ENCODE data around the gene NPEPPS. TPM values are rescaled to one million over a fixed set of nuclear protein-coding genes. Genes with fewer than 3 reads are reported as not detected.

NPEPPS gene
- total RNA-seq, 1 experiment from 2014 or later: 207 TPM

- no peak for TF ChIP-seq CTCF (IDR thresholded peaks at IDR 0.05 in 2 of 3, conservative IDR thresholded peaks at IDR 0.05 in 1 of 3; ENCODE audit: borderline replicate concordance in 1 of 3, insufficient read depth in 1 of 3, low read depth in 2 of 3, low read length in 2 of 3)
- TF ChIP-seq SP1 (IDR thresholded peaks at IDR 0.05; ENCODE audit: low read depth): no peak
- no peak for TF ChIP-seq ZNF274 (IDR thresholded peaks at IDR 0.05; ENCODE audit: low read depth, low read length)
- no peak for TF ChIP-seq ZFX (IDR thresholded peaks at IDR 0.05)
- no peak for TF ChIP-seq ELF1 (IDR thresholded peaks at IDR 0.05; ENCODE audit: borderline replicate concordance, low read depth)
- TF ChIP-seq SIN3A (IDR thresholded peaks at IDR 0.05; ENCODE audit: low read depth): no peak
- no peak for TF ChIP-seq EZH2phosphoT487 (IDR thresholded peaks at IDR 0.05; ENCODE audit: borderline replicate concordance)
- TF ChIP-seq RAD21 (IDR thresholded peaks at IDR 0.05; ENCODE audit: low read depth): no peak
These were observed 120.8 kb downstream of the NPEPPS start (continued) for GRCh38 chr17:47651704-47652103.

DNA sequence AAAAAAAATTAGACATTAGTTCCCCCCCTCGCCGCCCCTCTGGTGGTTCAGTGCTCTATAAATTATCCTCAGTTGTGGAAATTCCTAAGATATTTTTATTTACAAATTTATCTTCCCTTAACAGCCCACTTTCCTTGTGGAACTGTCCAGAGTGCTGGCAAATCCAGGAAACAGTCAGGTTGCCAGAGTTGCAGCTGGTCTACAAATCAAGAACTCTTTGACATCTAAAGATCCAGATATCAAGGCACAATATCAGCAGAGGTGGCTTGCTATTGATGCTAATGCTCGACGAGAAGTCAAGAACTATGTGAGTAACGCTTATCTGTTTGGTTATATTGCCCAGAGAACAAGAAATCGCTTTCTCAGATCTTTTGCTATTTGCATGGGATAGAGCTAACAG is 121.7 kb downstream of the NPEPPS start:
- Histone ChIP-seq H3K36me3 (ENCODE audit: control insufficient read depth in 1 of 2, insufficient read depth in 2 of 2, low read length in 2 of 2) (peaks cover 55 to 62% of the 10 kb centered on the region in 2 experiments), H3K4me2 (ENCODE audit: low read length) (no peak overlapping the region), H2AFZ (ENCODE audit: low read depth, low read length, poor library complexity, severe bottlenecking) (no peak overlapping the region), H3K27me3 (ENCODE audit: insufficient read depth, low read length) (no peaks in the 10 kb centered on the region), H4K20me1 (ENCODE audit: insufficient read depth) (peaks cover 38% of the 10 kb centered on the region; the same call in 1 of the 2 replicates), H3K9me2 (ENCODE audit: insufficient read depth) (no peaks in the 10 kb centered on the region), H3K27ac (ENCODE audit: low read depth, low read length) (no peak overlapping the region), H3K9ac (ENCODE audit: low read length) (no peak overlapping the region), H3K4me3 (replicated peaks in 1 of 2; ENCODE audit: low read depth in 1 of 2, low read length in 2 of 2) (no peak overlapping the region), H3K79me2 (ENCODE audit: insufficient read depth, low read length) (peaks cover 80% of the 10 kb centered on the region), H3K4me1 (ENCODE audit: control insufficient read depth in 1 of 2, insufficient read depth in 2 of 2, low read length in 2 of 2) (peaks cover 14 to 21% of the 10 kb centered on the region in 2 experiments; a peak in 3 of 4 replicates), H3K9me3 (ENCODE audit: control insufficient read depth in 1 of 2, insufficient read depth in 1 of 2, low read depth in 1 of 2, low read length in 2 of 2) (no peaks in the 10 kb centered on the region)
- intact Hi-C loops (cut with micrococcal nuclease): loop anchor here (10.0 kb wide), 1 partner anchor 242 kb away; the partner anchor contains the start of gene SP2
- DNase-seq (ENCODE audit: low read depth, low spot score) (no peak), ATAC-seq (no peak)
- RAD21 ChIA-PET (ENCODE audit: low non-redundant PET in 1 of 2, low total read pairs in 2 of 2, uncharacterized antibody in 2 of 2, unreplicated experiment in 2 of 2): no interaction called here
- POLR2A ChIA-PET: interaction anchor here (1.6 kb wide), 1 partner anchor 13 kb away, joined by 5 read pairs; no protein-coding TSS in a partner anchor
- BruUV-seq (replicated peaks): no TSS peak
- TF ChIP-seq POLR2AphosphoS5 (IDR thresholded peaks at IDR 0.05; ENCODE audit: low read depth, low read length) (no peak), CBX3 (IDR thresholded peaks at IDR 0.05; ENCODE audit: low read depth) (no peak), TCF7L2 (IDR thresholded peaks at IDR 0.05; ENCODE audit: borderline replicate concordance, extremely low read depth, insufficient read depth, insufficient read length) (no peak), CTCF (IDR thresholded peaks at IDR 0.05 in 2 of 3, conservative IDR thresholded peaks at IDR 0.05 in 1 of 3; ENCODE audit: borderline replicate concordance in 1 of 3, insufficient read depth in 1 of 3, low read depth in 2 of 3, low read length in 2 of 3) (no peak), JUND (IDR thresholded peaks at IDR 0.05) (no peak), FOSL1 (IDR thresholded peaks at IDR 0.05; ENCODE audit: low read depth) (no peak), SP1 (IDR thresholded peaks at IDR 0.05; ENCODE audit: low read depth) (no peak), SIN3A (IDR thresholded peaks at IDR 0.05; ENCODE audit: low read depth) (no peak)
- CTCF ChIA-PET: no interaction called here

Data from HCT116 (cell line).